Measurements from ENCODE around the gene RPS27L. TPM values are rescaled to one million over a fixed set of nuclear protein-coding genes. Genes with fewer than 3 reads are reported as not detected.

The RPS27L gene
- total and polyA plus RNA-seq, 2 of the 8 experiments (the other 6 are each of a cell fraction or from before 2014, with no cell fraction given): 115 to 143 TPM

DNA sequence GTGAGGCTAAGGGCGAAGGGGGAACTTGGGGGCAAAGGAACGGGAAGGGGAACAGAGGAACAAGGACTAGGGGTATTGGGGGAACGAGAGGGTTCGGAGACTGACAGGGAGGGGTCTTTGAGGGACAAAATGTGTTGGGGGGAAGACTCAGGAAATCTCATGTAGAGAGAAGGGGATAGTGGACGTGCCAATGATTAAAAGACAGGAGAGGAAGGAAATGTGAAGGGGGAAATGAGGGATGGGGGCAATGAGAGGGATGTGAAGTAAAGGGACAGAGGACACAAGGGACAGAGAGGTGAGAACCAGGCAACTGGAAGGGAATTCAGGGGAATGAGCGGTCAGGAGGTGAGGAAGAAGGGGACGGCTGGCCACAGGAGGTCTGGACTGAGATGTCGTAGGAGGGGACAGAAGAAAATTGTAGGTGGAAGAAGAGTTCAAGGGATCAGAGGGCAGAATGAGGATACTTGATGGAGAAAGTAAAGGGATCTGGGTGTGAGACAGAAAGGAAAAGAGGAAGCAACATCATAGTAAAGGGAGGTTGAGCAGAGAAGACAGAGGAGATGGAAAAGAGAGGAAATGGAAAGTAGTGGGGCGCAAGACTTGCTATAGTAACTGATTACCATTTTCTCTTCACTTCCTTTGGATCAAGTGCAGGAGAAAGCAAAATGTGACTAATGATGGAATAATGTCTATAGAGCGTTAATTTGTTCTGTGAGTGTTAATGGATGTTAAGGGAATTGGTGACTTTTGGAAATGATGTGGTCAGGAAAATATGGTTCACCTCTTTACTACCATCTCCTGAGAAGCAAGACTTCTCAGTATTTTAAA lies 32.9 kb upstream of the RPS27L start:
- Histone ChIP-seq H3K23me2 (ENCODE audit: low read depth, low read length) (peaks cover 6% of the 10 kb centered on the region; the same call in 1 of the 2 replicates), H4K91ac (replicated peaks; ENCODE audit: insufficient read length, low read length) (no peak overlapping the region), H4K20me1 (replicated peaks in 1 of 2; ENCODE audit: control insufficient read depth in 1 of 2, insufficient read depth in 2 of 2, low read length in 2 of 2) (peaks cover 0 to 2% of the 10 kb centered on the region in 2 experiments), H3K23ac (ENCODE audit: insufficient read length) (no peak overlapping the region), H4K8ac (ENCODE audit: extremely low read depth, insufficient read depth, low read length) (no peak overlapping the region), H2AFZ (ENCODE audit: low read length) (peak overlapping the region; percentile 36; the same call in 1 of the 2 replicates), H3K36me3 (ENCODE audit: control insufficient read depth in 2 of 4, insufficient read depth in 4 of 4, low read length in 3 of 4) (no peaks in the 10 kb centered on the region), H3K18ac (ENCODE audit: extremely low read depth, low read length) (0 out of 2 replicates have a peak overlapping the region, but pooled peaks have one; percentile 65), H3K4me1 (replicated peaks in 1 of 4; ENCODE audit: control insufficient read depth in 3 of 4, insufficient read depth in 4 of 4, low read length in 3 of 4) (peaks cover 0 to 2% (median 0%) of the 10 kb centered on the region in 4 experiments; a peak in 2 of 7 replicates), H3K4me2 (ENCODE audit: insufficient read depth in 1 of 2, low read depth in 2 of 2, low read length in 2 of 2) (peak overlapping the region; percentile 90 to 99), H2BK12ac (ENCODE audit: low read depth, low read length) (no peak overlapping the region), H3K4ac (replicated peaks; ENCODE audit: insufficient read length, low read depth, low read length) (no peak overlapping the region), H3K79me1 (ENCODE audit: low read depth, low read length) (no peaks in the 10 kb centered on the region; the same call in 1 of the 2 replicates), H2BK120ac (replicated peaks; ENCODE audit: low read depth, low read length) (no peak overlapping the region), H2BK20ac (ENCODE audit: low read length) (no peak overlapping the region), H3K56ac (replicated peaks; ENCODE audit: insufficient read length, low read depth, low read length) (no peak overlapping the region), H2BK15ac (ENCODE audit: low read length) (no peak overlapping the region), H3K27me3 (replicated peaks in 1 of 4; ENCODE audit: control insufficient read depth in 3 of 4, extremely low read depth in 1 of 4, insufficient read depth in 3 of 4, low read length in 3 of 4) (no peaks in the 10 kb centered on the region), H4K5ac (ENCODE audit: insufficient read length, low read depth, low read length) (no peak overlapping the region), H2AK5ac (ENCODE audit: low read depth, low read length) (no peak overlapping the region), H3K9me3 (ENCODE audit: insufficient read depth in 2 of 2, low read depth in 1 of 2, low read length in 1 of 2) (no peaks in the 10 kb centered on the region), H3K14ac (ENCODE audit: insufficient read length) (no peak overlapping the region), H3K9ac (replicated peaks in 1 of 4; ENCODE audit: extremely low read depth in 1 of 4, low read depth in 3 of 4, low read length in 3 of 4) (peak overlapping the region in 2 of 4 experiments; percentile 56 to 72; a peak in 5 of 7 replicates), H3K27ac (ENCODE audit: low read depth, low read length) (no peak overlapping the region), H3K4me3 (ENCODE audit: extremely low read depth in 1 of 4, insufficient read depth in 2 of 4, low read depth in 3 of 4, low read length in 4 of 4) (peak overlapping the region; percentile 61 to 96 (median 73)), H2BK5ac (ENCODE audit: low read depth, low read length) (no peak overlapping the region), H3K79me2 (ENCODE audit: control insufficient read depth in 1 of 2, insufficient read depth in 2 of 2, low read length in 2 of 2) (peaks cover 6 to 52% of the 10 kb centered on the region in 2 experiments)
- TF ChIP-seq KDM1A (IDR thresholded peaks at IDR 0.05; ENCODE audit: borderline replicate concordance, low read length) (no peak), ASH2L (IDR thresholded peaks at IDR 0.05; ENCODE audit: low read length) (peak; percentile 10), SIN3A (conservative IDR thresholded peaks at IDR 0.05 in 1 of 2, IDR thresholded peaks at IDR 0.05 in 1 of 2; ENCODE audit: low read depth in 1 of 2, low read length in 2 of 2) (0 out of 4 replicates have a peak, but pooled peaks of 1 of the 2 experiments have one; percentile 43), SAP30 (IDR thresholded peaks at IDR 0.05; ENCODE audit: insufficient read depth, insufficient replicate concordance, low read length) (peak; percentile 48), KDM4A (IDR thresholded peaks at IDR 0.05; ENCODE audit: low read depth, low read length, severe bottlenecking) (no peak)
- FAIRE-seq: no peak
- WGBS, 2 experiments (ENCODE audit: extremely low coverage in 1 of 2, insufficient coverage in 1 of 2, insufficient read length in 1 of 2, insufficient replicate concordance in 2 of 2, low coverage in 1 of 2, low lambda C conversion rate in 2 of 2, missing lambda C conversion rate in 1 of 2): 18% methylated on average over 7 of the region's 10 CpGs; no CpG with 5 or more reads in 1 of the 2 experiments
- DNase-seq (ENCODE audit: low read depth in 1 of 2, low spot score in 2 of 2): no peak
- ChIA-PET POLR2A (ENCODE audit: partially characterized antibody) (interaction anchor here (0.6 to 1.2 kb wide), 2 partner anchors 33 to 138 kb away, joined by 3 to 7 read pairs; partner anchors contain the start of gene RPS27L), CTCF (ENCODE audit: partially characterized antibody) (interaction anchor here (0.7 kb wide), 1 partner anchor 21 kb away, joined by 3 read pairs; no protein-coding TSS in a partner anchor)

All from H1 (cell line).